GM19025 (cell line): ENCODE results near the gene PRDM4.
"Not testable (repeated sequence)": the region's sequence is repeated elsewhere in the genome, so short reads cannot be mapped to it uniquely, and the experiment has no call there.

Source experiments
- ATAC-seq: cut with Tn5 transposase; IDR thresholded peaks from one replicate; pipeline ENCODE4 v1.9.1; 2021; ENCODE audit warnings: mild to moderate bottlenecking, low read depth, moderate library complexity; ENCODE audit not compliant: unreplicated experiment

PRDM4 gene

GRCh38 chr12:107702106-107702505 is 58.8 kb downstream of the PRDM4 start:
- ATAC-seq = no peak

GRCh38 chr12:107695772-107696171 is 65.2 kb downstream of the PRDM4 start:
- ATAC-seq = not testable (repeated sequence)

GRCh38 chr12:107685360-107686248 is 75.3 kb downstream of the PRDM4 start, which contains the start of gene PWP1:
TSS of gene PWP1 (plus strand) at chr12:107685799. CDS start at chr12:107685900, 101 bp downstream.
- ATAC-seq = peak; percentile 93

- no peak for ATAC-seq
These were observed 76.0 kb downstream of the PRDM4 start for GRCh38 chr12:107684990-107685359.

- ATAC-seq = no peak
These were observed 76.7 kb downstream of the PRDM4 start for GRCh38 chr12:107684029-107684795.
